ENCODE results near the gene SYMPK.

GRCh38 chr19:45800070-45800553 is 62.8 kb downstream of the SYMPK start:
- TF ChIP-seq CTCF (IDR thresholded peaks at IDR 0.05; ENCODE audit: insufficient read depth, low read length) (no peak), GABPA (IDR thresholded peaks at IDR 0.05; ENCODE audit: low read depth) (no peak), POLR2AphosphoS5 (IDR thresholded peaks at IDR 0.05; ENCODE audit: low read depth) (no peak)

Data from HL-60 (cell line).